HepG2 (cell line): ENCODE measurements around the gene MTA2. TPM values are rescaled to one million over a fixed set of nuclear protein-coding genes. Genes with fewer than 3 reads are reported as not detected.
A peak's percentile ranks its signal among the peaks of the same experiment; 100 is the strongest.

Experiments used
- ETV5 ChIP-seq: IDR thresholded peaks from 2 replicates; pipeline ENCODE4 v1.6.1; 2018; ENCODE audit warnings: missing biosample characterization, missing genetic modification reagents, inconsistent platforms, borderline replicate concordance
- HNF4G ChIP-seq, 2 experiments: sonication (generic) in 1 of 2; formaldehyde crosslinking in 1 of 2; IDR thresholded peaks; 2 replicates each; pipeline versions ENCODE4 v1.4.0 to v1.6.1; 2011 to 2020; ENCODE audit warnings: borderline replicate concordance in 2 of 2, low read depth in 2 of 2, mild to moderate bottlenecking in 2 of 2, low read length in 1 of 2, missing genetic modification reagents in 1 of 2, moderate library complexity in 1 of 2
- KDM2A ChIP-seq: sonication (generic); formaldehyde crosslinking; IDR thresholded peaks from 2 replicates; pipeline ENCODE4 v1.4.0; 2020; ENCODE audit warnings: low read depth, missing genetic modification reagents, borderline replicate concordance
- KMT2A ChIP-seq: sonication (generic); formaldehyde crosslinking; IDR thresholded peaks from 2 replicates; pipeline ENCODE4 v1.4.0; 2020; ENCODE audit warnings: missing genetic modification reagents
- MTA1 ChIP-seq: sonication (generic); formaldehyde crosslinking; IDR thresholded peaks from 2 replicates; pipeline ENCODE4 v1.4.0; 2020; ENCODE audit warnings: missing genetic modification reagents, mild to moderate bottlenecking, borderline replicate concordance
- RNF219 ChIP-seq: sonication (generic); formaldehyde crosslinking; IDR thresholded peaks from 2 replicates; pipeline ENCODE4 v1.5.0; 2020; ENCODE audit warnings: mild to moderate bottlenecking, missing genetic modification reagents
- SETDB1 ChIP-seq: sonication (generic); formaldehyde crosslinking; IDR thresholded peaks from 2 replicates; pipeline ENCODE4 v1.5.1; 2020; ENCODE audit warnings: missing genetic modification reagents, mild to moderate bottlenecking, borderline replicate concordance
- SIN3B ChIP-seq: fragments of 150-350 bp; IDR thresholded peaks from 2 replicates; pipeline ENCODE4 v1.6.1; 2014; ENCODE audit warnings: low read length
- SRSF1 ChIP-seq: fragments of 200-400 bp; formaldehyde crosslinking; optimal IDR thresholded peaks from 2 replicates; pipeline ENCODE3; 2017; ENCODE audit warnings: mild to moderate bottlenecking, low read depth, low read length, moderate library complexity
- TEAD3 ChIP-seq: optimal IDR thresholded peaks from 2 replicates; pipeline ENCODE3; 2016; ENCODE audit warnings: borderline replicate concordance
- ZNF136 ChIP-seq: sonication (generic); formaldehyde crosslinking; IDR thresholded peaks from 2 replicates; pipeline ENCODE4 v1.8.1; 2022; ENCODE audit warnings: low read depth, mild to moderate bottlenecking, moderate library complexity, missing genetic modification reagents
- ZNF468 ChIP-seq: sonication (generic); formaldehyde crosslinking; IDR thresholded peaks from 2 replicates; pipeline ENCODE4 v1.8.0; 2022; ENCODE audit warnings: mild to moderate bottlenecking, moderate library complexity, missing genetic modification reagents
- ZNF510 ChIP-seq: sonication (generic); formaldehyde crosslinking; IDR thresholded peaks from 2 replicates; pipeline ENCODE4 v1.4.0; 2020; ENCODE audit warnings: low read depth, mild to moderate bottlenecking, missing genetic modification reagents
- ZNF674 ChIP-seq: sonication (generic); formaldehyde crosslinking; IDR thresholded peaks from 2 replicates; pipeline ENCODE4 v1.5.0; 2020; ENCODE audit warnings: low read depth, mild to moderate bottlenecking, missing genetic modification reagents
- ZNF678 ChIP-seq: sonication (generic); formaldehyde crosslinking; IDR thresholded peaks from 2 replicates; pipeline ENCODE4 v1.4.0; 2020; ENCODE audit warnings: mild to moderate bottlenecking, missing genetic modification reagents
- ZNF749 ChIP-seq: sonication (generic); formaldehyde crosslinking; IDR thresholded peaks from 2 replicates; pipeline ENCODE4 v1.8.0; 2022; ENCODE audit warnings: mild to moderate bottlenecking, missing genetic modification reagents, moderate library complexity, borderline replicate concordance
- ZNF766 ChIP-seq: sonication (generic); formaldehyde crosslinking; IDR thresholded peaks from 2 replicates; pipeline ENCODE4 v1.5.0; 2020; ENCODE audit warnings: missing genetic modification reagents, borderline replicate concordance
- ZNF83 ChIP-seq: sonication (generic); formaldehyde crosslinking; IDR thresholded peaks from 2 replicates; pipeline ENCODE4 v1.4.0; 2020; ENCODE audit warnings: missing genetic modification reagents, mild to moderate bottlenecking, borderline replicate concordance
- ZNF879 ChIP-seq: sonication (generic); formaldehyde crosslinking; IDR thresholded peaks from 2 replicates; pipeline ENCODE4 v1.8.1; 2023; ENCODE audit warnings: missing genetic modification reagents
- polyA plus RNA-seq, 8 experiments: library from polyadenylated mRNA; depleted of rRNA in 3 of 8; stranded (reverse) in 7 of 8; unstranded in 1 of 8; fragments of >200 nt; fragmentation: Illumina TruSeq in 4 of 8; extraction: Trizol in 4 of 8; gene quantifications; 2 replicates each; pipeline versions ENCODE4 v1.2.1 to v1.2.3, GENCODE V29; 2011 to 2016; ENCODE audit warnings: low read depth in 4 of 8, missing spikeins in 1 of 8, mixed read lengths in 1 of 8; ENCODE audit not compliant: insufficient read depth in 1 of 8
- total RNA-seq, 5 experiments: library from RNA; depleted of rRNA; stranded (reverse); fragments of >200 nt; fragmentation: Illumina TruSeq; extraction: Trizol; gene quantifications; 2 replicates each; pipeline ENCODE4 v1.2.3, GENCODE V29; 2016; ENCODE audit warnings: low read depth in 1 of 5
- TF ChIP-seq, protein P1 (sequence below): sonication (generic); formaldehyde crosslinking; IDR thresholded peaks from 2 replicates; pipeline ENCODE4 v1.9.0; 2021; ENCODE audit warnings: mild to moderate bottlenecking, missing genetic modification reagents

Gene MTA2
- total and polyA plus RNA-seq, 2 of the 13 experiments (the other 11 are each of a cell fraction or from before 2014, with no cell fraction given): 14.0 to 70.0 TPM

DNA sequence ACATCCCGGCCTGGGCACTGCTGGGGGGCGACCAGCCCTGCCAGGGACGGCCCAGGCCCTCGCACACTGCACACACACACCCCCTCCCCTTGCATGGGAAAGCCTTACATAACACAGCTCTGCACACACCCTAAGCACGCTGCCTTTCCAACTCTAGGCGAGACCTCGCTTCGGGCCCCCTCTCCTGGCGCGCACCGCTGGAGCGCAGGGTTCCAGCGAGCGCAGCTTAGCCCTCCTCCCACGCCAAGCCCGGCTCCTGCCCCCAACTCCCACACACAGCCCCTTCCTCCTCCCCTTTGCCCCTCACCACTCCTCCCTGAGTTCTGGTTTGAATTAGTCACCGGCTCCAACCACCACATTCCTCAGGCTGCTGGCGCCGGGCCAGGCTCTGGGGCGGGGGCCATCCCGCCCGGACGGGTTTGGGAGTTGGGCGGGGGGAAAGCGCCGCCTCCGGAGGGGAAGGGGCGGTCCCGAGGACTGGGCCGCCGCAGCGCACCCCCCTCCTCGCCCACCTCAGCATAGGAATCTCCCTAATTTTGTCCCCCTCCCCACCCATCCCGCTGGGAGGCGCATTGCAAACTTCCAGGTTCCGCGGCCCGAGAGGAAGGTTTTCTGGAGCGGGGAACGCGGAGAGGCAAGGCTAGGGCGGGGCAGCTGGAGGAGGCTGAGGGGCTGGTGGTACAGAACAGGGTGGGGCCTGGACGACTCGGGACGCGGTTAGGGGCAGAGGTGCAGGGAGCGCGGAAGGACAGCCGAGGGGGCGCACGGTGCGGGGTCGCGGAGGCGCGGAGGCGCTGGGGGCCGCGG is 56.0 kb downstream of the MTA2 start (continued):
- TF ChIP-seq, protein P1, sequence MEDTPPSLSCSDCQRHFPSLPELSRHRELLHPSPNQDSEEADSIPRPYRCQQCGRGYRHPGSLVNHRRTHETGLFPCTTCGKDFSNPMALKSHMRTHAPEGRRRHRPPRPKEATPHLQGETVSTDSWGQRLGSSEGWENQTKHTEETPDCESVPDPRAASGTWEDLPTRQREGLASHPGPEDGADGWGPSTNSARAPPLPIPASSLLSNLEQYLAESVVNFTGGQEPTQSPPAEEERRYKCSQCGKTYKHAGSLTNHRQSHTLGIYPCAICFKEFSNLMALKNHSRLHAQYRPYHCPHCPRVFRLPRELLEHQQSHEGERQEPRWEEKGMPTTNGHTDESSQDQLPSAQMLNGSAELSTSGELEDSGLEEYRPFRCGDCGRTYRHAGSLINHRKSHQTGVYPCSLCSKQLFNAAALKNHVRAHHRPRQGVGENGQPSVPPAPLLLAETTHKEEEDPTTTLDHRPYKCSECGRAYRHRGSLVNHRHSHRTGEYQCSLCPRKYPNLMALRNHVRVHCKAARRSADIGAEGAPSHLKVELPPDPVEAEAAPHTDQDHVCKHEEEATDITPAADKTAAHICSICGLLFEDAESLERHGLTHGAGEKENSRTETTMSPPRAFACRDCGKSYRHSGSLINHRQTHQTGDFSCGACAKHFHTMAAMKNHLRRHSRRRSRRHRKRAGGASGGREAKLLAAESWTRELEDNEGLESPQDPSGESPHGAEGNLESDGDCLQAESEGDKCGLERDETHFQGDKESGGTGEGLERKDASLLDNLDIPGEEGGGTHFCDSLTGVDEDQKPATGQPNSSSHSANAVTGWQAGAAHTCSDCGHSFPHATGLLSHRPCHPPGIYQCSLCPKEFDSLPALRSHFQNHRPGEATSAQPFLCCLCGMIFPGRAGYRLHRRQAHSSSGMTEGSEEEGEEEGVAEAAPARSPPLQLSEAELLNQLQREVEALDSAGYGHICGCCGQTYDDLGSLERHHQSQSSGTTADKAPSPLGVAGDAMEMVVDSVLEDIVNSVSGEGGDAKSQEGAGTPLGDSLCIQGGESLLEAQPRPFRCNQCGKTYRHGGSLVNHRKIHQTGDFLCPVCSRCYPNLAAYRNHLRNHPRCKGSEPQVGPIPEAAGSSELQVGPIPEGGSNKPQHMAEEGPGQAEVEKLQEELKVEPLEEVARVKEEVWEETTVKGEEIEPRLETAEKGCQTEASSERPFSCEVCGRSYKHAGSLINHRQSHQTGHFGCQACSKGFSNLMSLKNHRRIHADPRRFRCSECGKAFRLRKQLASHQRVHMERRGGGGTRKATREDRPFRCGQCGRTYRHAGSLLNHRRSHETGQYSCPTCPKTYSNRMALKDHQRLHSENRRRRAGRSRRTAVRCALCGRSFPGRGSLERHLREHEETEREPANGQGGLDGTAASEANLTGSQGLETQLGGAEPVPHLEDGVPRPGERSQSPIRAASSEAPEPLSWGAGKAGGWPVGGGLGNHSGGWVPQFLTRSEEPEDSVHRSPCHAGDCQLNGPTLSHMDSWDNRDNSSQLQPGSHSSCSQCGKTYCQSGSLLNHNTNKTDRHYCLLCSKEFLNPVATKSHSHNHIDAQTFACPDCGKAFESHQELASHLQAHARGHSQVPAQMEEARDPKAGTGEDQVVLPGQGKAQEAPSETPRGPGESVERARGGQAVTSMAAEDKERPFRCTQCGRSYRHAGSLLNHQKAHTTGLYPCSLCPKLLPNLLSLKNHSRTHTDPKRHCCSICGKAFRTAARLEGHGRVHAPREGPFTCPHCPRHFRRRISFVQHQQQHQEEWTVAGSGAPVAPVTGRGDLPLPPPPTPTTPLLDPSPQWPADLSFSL (CRISPR knock-in tag): no peak
- TF ChIP-seq ZNF766 (CRISPR knock-in tag) (no peak), KDM2A (CRISPR knock-in tag) (peak; percentile 77; the same call in 1 of the 2 replicates), ZNF510 (CRISPR knock-in tag) (no peak), HNF4G (IDR thresholded peaks at IDR 0.05; ENCODE audit: borderline replicate concordance, low read depth, low read length) (no peak), HNF4G (CRISPR knock-in tag; IDR thresholded peaks at IDR 0.05; ENCODE audit: borderline replicate concordance, low read depth) (peak; percentile 77), ZNF674 (CRISPR knock-in tag) (no peak), TEAD3 (CRISPR knock-in tag) (peak; percentile 83), ZNF678 (no peak), ZNF83 (0 out of 2 replicates have a peak, but pooled peaks have one; percentile 27), KMT2A (peak; percentile 72), MTA1 (CRISPR knock-in tag) (0 out of 2 replicates have a peak, but pooled peaks have one; percentile 46), SRSF1 (peak; percentile 95), ETV5 (CRISPR knock-in tag) (peak; percentile 59), RNF219 (CRISPR knock-in tag) (no peak), ZNF879 (CRISPR knock-in tag) (peak; percentile 79), SETDB1 (CRISPR knock-in tag) (no peak), ZNF749 (CRISPR knock-in tag) (0 out of 2 replicates have a peak, but pooled peaks have one; percentile 24), ZNF468 (CRISPR knock-in tag) (peak; percentile 13; the same call in 1 of the 2 replicates), SIN3B (no peak), ZNF136 (CRISPR knock-in tag) (0 out of 2 replicates have a peak, but pooled peaks have one; percentile 20)
